ENCODE results near the gene RFTN2. TPM values are rescaled to one million over a fixed set of nuclear protein-coding genes. Genes with fewer than 3 reads are reported as not detected.
"Not testable (repeated sequence)": the region's sequence is repeated elsewhere in the genome, so short reads cannot be mapped to it uniquely, and the experiment has no call there.

The RFTN2 gene
- polyA plus RNA-seq, 4 donors, result 18.3 to 36.6 (median 24.5) TPM

- no peak for DNase-seq (ENCODE audit: low read depth in 4 of 4, low spot score in 3 of 4)
Measured at GRCh38 chr2:197606180-197606579, 69.2 kb downstream of the RFTN2 start.

GRCh38 chr2:197604117-197604860 is 71.1 kb downstream of the RFTN2 start:
- no peak for DNase-seq (ENCODE audit: low read depth in 4 of 4, low spot score in 3 of 4)

- no peak for DNase-seq (ENCODE audit: low read depth in 4 of 4, low spot score in 3 of 4)
Measured at GRCh38 chr2:197601726-197602125, 73.7 kb downstream of the RFTN2 start.

GRCh38 chr2:197600306-197600705 is 75.1 kb downstream of the RFTN2 start:
- DNase-seq (ENCODE audit: low read depth in 4 of 4, low spot score in 3 of 4), result no peak

GRCh38 chr2:197599285-197599965 is 76.0 kb downstream of the RFTN2 start:
- no peak for DNase-seq (ENCODE audit: low read depth in 4 of 4, low spot score in 3 of 4)

GRCh38 chr2:197598450-197598849 is 76.9 kb downstream of the RFTN2 start:
- DNase-seq (ENCODE audit: low read depth in 4 of 4, low spot score in 3 of 4), result no peak

GRCh38 chr2:197597166-197597565 is 78.2 kb downstream of the RFTN2 start:
- no peak for DNase-seq (ENCODE audit: low read depth in 4 of 4, low spot score in 3 of 4)

- DNase-seq (ENCODE audit: low read depth in 4 of 4, low spot score in 3 of 4), result no peak
Measured at GRCh38 chr2:197596766-197597165, 78.6 kb downstream of the RFTN2 start.

- no peak for DNase-seq (ENCODE audit: low read depth in 4 of 4, low spot score in 3 of 4)
Measured at GRCh38 chr2:197591339-197592072, 83.9 kb downstream of the RFTN2 start.

GRCh38 chr2:197587255-197587654 is 88.1 kb downstream of the RFTN2 start:
- DNase-seq (ENCODE audit: low read depth in 4 of 4, low spot score in 3 of 4), result not testable (repeated sequence)

GRCh38 chr2:197580166-197580565 is 95.2 kb downstream of the RFTN2 start:
- not testable (repeated sequence) for DNase-seq (ENCODE audit: low read depth in 4 of 4, low spot score in 3 of 4)

- not testable (repeated sequence) for DNase-seq (ENCODE audit: low read depth in 4 of 4, low spot score in 3 of 4)
Measured at GRCh38 chr2:197578294-197578693, 97.1 kb downstream of the RFTN2 start.

GRCh38 chr2:197577446-197577845 is 97.9 kb downstream of the RFTN2 start:
- no peak for DNase-seq (ENCODE audit: low read depth in 4 of 4, low spot score in 3 of 4)

- no peak for DNase-seq (ENCODE audit: low read depth in 4 of 4, low spot score in 3 of 4)
Measured at GRCh38 chr2:197576631-197577030, 98.8 kb downstream of the RFTN2 start.

GRCh38 chr2:197575987-197576386 is 99.4 kb downstream of the RFTN2 start:
- DNase-seq (ENCODE audit: low read depth in 4 of 4, low spot score in 3 of 4), result no peak

GRCh38 chr2:197573608-197574007 is 101.8 kb downstream of the RFTN2 start:
- DNase-seq (ENCODE audit: low read depth in 4 of 4, low spot score in 3 of 4), result no peak

GRCh38 chr2:197571627-197572271 is 103.6 kb downstream of the RFTN2 start:
- no peak for DNase-seq (ENCODE audit: low read depth in 4 of 4, low spot score in 3 of 4)

- no peak for DNase-seq (ENCODE audit: low read depth in 4 of 4, low spot score in 3 of 4)
Measured at GRCh38 chr2:197560146-197560665, 115.2 kb downstream of the RFTN2 start.

- DNase-seq (ENCODE audit: low read depth in 4 of 4, low spot score in 3 of 4), result no peak
Measured at GRCh38 chr2:197559681-197560080, 115.7 kb downstream of the RFTN2 start.

GRCh38 chr2:197558393-197558792 is 117.0 kb downstream of the RFTN2 start:
- DNase-seq (ENCODE audit: low read depth in 4 of 4, low spot score in 3 of 4), result no peak

GRCh38 chr2:197556456-197556855 is 118.9 kb downstream of the RFTN2 start:
- DNase-seq (ENCODE audit: low read depth in 4 of 4, low spot score in 3 of 4), result peak in 1 of 4 donors; percentile 1
